DMS153 treated with DMSO at 0.1 percent for 48 hours (cell line): Measurements from ENCODE around the gene PDIA3.
"Not testable (repeated sequence)": the region's sequence is repeated elsewhere in the genome, so short reads cannot be mapped to it uniquely, and the experiment has no call there.

ENCODE experiments used
- DNase-seq: peaks from one replicate; lab custom pipeline; 2025; ENCODE audit not compliant: unreplicated experiment; lab: John Stamatoyannopoulos, UW

PDIA3 gene

GRCh38 chr15:43746245-43746902, at the start of gene PDIA3:
PDIA3 (plus strand) TSS chr15:43746438; CDS start chr15:43746540, 102 bp downstream.
- peak; percentile 8 for DNase-seq

- DNase-seq = no peak
These were observed 44.1 kb upstream of the PDIA3 start for GRCh38 chr15:43702174-43702573.

GRCh38 chr15:43702701-43703424, 43.4 kb upstream of the PDIA3 start:
- no peak for DNase-seq

- DNase-seq = not testable (repeated sequence)
These were observed 35.7 kb upstream of the PDIA3 start for GRCh38 chr15:43710431-43711131.

DNA sequence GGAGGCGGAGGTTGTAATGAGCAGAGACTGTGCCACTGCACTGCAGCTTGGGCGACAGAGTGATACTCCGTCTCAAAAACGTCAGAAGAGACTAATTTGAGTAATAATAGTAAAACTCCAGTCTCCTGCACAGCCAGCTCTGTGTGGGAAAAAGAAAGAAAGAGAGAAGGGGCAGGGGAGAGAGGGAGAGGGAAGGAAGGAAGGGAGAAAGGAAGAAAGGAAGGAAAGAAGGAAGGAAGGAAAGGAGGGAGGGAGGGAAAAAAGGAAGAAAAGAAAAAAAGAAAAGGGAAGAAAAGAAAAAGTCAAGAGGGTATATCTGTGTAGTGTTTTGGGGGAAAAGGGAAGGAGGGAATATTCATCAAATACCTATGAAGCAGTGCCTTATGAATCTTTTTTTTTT, 23.1 kb upstream of the PDIA3 start:
- no peak for DNase-seq

GRCh38 chr15:43726306-43726705, 19.9 kb upstream of the PDIA3 start:
- not testable (repeated sequence) for DNase-seq

- DNase-seq = not testable (repeated sequence)
These were observed 18.0 kb upstream of the PDIA3 start for GRCh38 chr15:43728053-43728725.

DNA sequence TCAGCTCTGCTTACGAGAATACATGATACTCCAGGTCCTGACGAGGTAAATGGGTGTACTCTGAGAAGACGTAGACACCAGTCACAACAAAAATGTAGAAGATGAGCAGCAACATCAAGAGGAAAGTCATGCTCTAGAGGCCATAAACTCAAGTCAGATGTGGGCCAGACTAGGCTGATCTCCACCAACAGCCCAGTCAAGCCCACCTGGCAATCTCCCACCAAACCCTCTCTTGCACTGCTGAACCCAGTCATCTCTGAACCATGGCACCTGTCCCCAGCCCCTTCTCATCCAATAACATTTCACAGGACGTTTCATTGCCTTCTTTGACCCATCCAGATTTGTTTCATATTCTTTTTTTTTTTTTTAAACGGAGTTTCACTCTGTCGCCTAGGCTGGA, 10.8 kb upstream of the PDIA3 start:
- DNase-seq = no peak

- not testable (repeated sequence) for DNase-seq
These were observed 668 bp downstream of the PDIA3 start for GRCh38 chr15:43746903-43747309.

DNA sequence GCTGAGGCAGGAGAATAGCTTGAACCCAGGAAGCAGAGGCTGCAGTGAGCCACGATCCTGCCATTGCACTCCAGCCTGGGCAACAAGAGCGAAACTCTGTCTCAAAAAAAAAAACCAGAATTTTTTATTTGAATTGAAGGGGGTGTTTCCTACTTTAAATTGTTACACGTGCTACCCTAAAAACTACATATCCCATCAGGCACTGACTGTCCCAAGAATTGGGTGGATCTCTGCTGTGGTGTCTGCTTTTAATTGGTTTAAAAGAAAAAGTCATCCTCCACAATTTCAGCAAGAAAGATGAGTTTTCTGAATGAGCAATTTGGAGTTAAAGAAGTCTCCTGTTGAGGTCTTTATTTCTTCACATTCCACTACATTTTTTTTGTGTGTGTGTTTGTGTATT, 2.1 kb downstream of the PDIA3 start:
- DNase-seq = no peak

- no peak for DNase-seq
These were observed 3.6 kb downstream of the PDIA3 start for GRCh38 chr15:43749690-43750345.

- DNase-seq = no peak
These were observed 5.6 kb downstream of the PDIA3 start for GRCh38 chr15:43751885-43752284.

- no peak for DNase-seq
These were observed 16.6 kb downstream of the PDIA3 start for GRCh38 chr15:43762824-43763223.

DNA sequence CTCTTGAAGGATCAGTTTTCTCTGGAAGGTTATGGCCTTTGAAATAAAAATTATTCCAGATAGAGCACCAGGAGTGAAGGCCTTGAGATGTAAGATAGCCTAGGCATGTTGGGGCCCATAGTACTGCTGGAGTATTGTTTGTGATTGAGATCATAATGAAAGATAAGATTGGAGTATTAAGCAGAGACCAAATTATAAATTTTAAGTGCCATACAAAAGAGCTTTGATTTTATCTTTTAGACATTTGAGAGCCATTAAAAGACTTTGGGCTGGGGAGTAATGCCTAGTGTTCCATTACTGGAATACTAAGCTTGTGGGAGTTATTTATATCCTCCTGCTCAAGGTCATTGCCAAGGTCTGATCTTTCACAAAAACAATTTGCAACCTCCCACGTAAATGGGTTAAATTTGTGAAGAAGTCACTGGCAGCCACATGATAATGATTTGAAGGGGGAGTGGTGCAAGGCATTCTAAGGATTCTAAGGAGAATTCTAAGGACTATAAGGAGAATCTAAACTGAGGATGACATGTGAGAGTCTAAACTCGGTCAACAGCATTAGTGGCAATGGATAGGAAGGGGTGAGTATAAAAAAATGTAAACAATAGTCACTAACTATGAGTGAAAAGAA, 17.7 kb downstream of the PDIA3 start:
- DNase-seq = no peak

DNA sequence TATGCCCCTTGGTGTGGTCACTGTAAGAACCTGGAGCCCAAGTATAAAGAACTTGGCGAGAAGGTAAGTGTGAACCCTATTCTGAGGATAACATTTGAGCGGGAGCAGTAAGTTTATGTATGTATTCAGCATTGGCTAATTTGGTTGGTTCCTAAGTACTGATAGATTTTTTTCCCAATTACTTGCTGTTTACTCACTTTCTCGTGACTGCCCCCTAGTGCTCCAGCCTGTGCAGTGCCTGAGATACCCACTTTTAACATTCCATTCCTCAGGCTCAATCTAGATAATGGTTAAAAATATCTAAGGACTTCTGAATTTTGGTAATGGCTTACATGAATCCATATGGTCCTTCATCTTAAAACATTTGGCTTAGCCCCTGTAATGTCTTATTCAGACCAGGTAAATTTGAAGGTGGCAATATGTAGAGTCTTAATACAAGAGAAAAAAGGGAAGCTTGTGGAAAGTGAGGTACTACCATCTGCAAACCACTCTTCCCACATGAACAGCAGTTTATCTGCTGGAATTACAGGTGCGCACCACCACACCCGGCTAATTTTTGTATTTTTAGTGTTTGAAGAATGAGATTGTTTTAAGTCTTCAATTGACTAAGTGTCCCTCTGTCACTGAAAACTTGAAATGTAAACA, 23.5 kb downstream of the PDIA3 start:
- DNase-seq = no peak

- DNase-seq = no peak
These were observed 25.6 kb downstream of the PDIA3 start for GRCh38 chr15:43771816-43772215.

DNA sequence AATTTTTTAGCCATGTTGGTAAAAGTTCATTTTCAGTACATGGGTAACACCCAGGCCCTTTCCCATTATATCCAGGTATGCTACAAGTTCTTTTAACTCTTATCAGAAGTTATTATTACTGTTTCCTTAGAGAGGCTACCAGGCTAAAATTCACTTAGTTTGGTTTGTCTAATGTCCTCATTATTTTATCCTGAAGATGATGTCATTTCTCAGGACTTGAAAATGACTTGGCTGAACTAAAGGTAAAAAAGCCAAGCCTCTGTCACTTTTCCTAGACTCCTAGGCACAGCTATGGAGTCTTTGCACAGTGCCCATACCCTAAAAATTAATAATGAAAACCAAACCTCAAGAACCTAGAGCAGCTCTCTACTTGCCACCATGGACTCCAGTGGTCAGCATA, 26.4 kb downstream of the PDIA3 start:
- no peak for DNase-seq

GRCh38 chr15:43774062-43774461, 27.8 kb downstream of the PDIA3 start:
- no peak for DNase-seq

GRCh38 chr15:43775411-43775965, 29.2 kb downstream of the PDIA3 start:
- DNase-seq = peak; percentile 10
